ENCODE measurements around the gene SPHK1. TPM values are rescaled to one million over a fixed set of nuclear protein-coding genes. Genes with fewer than 3 reads are reported as not detected.

Gene SPHK1
- total RNA-seq, 1 donor from 2014 or later = 54.5 TPM

GRCh38 chr17:76371656-76372628, 12.5 kb upstream of the SPHK1 start:
- H3K4me3 ChIP-seq (ENCODE audit: low read depth, low read length) = no peak overlapping the region
- no peak for TF ChIP-seq CTCF (conservative IDR thresholded peaks at IDR 0.05; ENCODE audit: low read depth, low read length)
- peak; percentile 95 for DNase-seq (ENCODE audit: low read depth)

- TF ChIP-seq CTCF (conservative IDR thresholded peaks at IDR 0.05; ENCODE audit: low read depth, low read length) = no peak
- no peak for DNase-seq (ENCODE audit: low read depth)
- no peak overlapping the region for H3K4me3 ChIP-seq (ENCODE audit: low read depth, low read length)
These were observed 7.9 kb upstream of the SPHK1 start for GRCh38 chr17:76376318-76377133.

DNA sequence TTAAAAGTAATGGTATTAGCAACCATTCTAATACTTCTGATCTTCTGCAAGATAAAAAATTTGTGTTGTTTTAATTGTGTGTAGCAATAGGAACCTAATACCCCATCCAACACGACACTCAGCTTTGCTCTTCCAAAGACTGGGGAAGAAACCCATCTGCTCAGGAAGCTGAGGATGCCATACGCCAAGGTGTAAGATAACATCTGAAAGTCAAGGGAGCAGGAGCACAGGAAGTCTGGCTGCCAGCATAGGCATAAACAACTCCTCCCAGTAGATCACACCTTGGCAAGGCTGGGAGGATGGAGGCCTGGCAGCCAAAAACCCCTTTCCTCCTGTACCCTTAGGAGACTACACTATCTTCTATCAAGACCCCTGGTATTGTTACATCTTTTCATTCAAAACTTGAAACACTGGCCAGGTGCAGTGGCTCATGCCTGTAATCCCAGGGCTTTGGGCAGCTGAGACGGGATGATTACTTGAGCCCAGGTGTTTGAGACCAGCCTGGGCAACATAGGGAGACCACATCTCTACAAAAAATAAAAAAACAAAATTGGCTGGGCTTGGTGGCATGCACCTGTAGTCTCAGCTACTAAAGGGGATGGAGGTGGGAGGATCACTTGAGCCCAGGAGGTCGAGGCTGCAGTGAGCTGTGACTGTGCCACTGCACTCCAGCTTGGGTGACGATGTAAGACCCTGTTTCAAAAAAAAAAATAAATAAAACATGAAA, 5.7 kb upstream of the SPHK1 start:
- H3K4me3 ChIP-seq (ENCODE audit: low read depth, low read length) = no peak overlapping the region
- TF ChIP-seq CTCF (conservative IDR thresholded peaks at IDR 0.05; ENCODE audit: low read depth, low read length) = no peak
- no peak for DNase-seq (ENCODE audit: low read depth)

GRCh38 chr17:76379275-76379641, 5.2 kb upstream of the SPHK1 start:
- no peak for TF ChIP-seq CTCF (conservative IDR thresholded peaks at IDR 0.05; ENCODE audit: low read depth, low read length)
- no peak for DNase-seq (ENCODE audit: low read depth)
- H3K4me3 ChIP-seq (ENCODE audit: low read depth, low read length) = no peak overlapping the region

DNA sequence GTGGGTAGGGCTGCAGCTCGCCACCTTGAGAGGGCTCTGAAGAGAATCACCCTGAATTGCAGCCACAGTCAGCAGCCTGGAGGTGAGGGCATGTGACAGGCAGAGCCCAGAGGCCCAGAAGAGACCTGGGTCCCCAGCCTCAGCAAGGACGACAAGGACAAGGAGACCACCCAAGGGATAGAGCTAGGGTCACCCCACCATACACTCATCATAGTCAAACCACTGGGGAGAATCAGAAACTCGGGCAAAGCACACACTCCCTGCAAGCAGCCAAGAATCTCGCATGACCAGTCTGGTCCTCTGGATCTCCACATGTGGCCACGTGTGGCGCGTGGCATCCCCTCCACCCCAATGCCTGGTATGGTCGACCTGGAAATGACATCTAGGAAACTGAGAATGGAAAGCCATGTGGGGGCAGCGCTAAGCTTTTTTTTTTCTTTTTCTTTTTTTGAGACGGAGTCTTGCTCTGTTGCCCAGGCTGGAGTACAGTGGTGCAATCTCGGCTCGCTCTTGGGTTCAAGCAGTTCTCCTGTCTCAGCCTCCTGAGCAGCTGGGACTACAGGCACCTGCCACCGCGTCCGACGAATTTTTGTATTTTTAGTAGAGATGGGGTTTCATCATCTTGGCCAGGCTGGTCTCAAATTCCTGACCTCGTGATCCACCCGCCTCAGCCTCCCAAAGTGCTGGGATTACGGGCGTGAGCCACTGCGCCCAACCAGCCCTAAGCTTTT, 4.6 kb upstream of the SPHK1 start:
- no peak for TF ChIP-seq CTCF (conservative IDR thresholded peaks at IDR 0.05; ENCODE audit: low read depth, low read length)
- H3K4me3 ChIP-seq (ENCODE audit: low read depth, low read length) = no peak overlapping the region
- DNase-seq (ENCODE audit: low read depth) = no peak

Data from epithelial cell of proximal tubule (primary cell).